Measurements from ENCODE around the gene DUSP15. TPM values are rescaled to one million over a fixed set of nuclear protein-coding genes. Genes with fewer than 3 reads are reported as not detected.

The DUSP15 gene
- total and polyA plus RNA-seq, 7 experiments from 2014 or later = not detected

- no peaks in the 10 kb centered on the region for H3K36me3 ChIP-seq (ENCODE audit: control insufficient read depth in 2 of 3, insufficient read depth in 3 of 3, low read length in 3 of 3)
- peak; percentile 93 for ATAC-seq
- Mint-ChIP-seq H3K9me3 (peaks cover 0 to 9% (median 4%) of the 10 kb centered on the region in 11 donors), H3K27me3 (peaks cover 8 to 17% (median 13%) of the 10 kb centered on the region in 5 donors), H3K4me3 (no peak overlapping the region), H3K27ac (no peak overlapping the region), H3K4me1 (peaks cover 0 to 3% (median 0%) of the 10 kb centered on the region in 7 donors), H3K36me3 (peaks cover 0 to 4% (median 0%) of the 10 kb centered on the region in 5 donors)
- intact Hi-C loops (cut with micrococcal nuclease) = no loop called here
- H3K9me3 ChIP-seq (ENCODE audit: control insufficient read depth in 2 of 3, low read length in 3 of 3) = no peaks in the 10 kb centered on the region
- H3K4me3 ChIP-seq (ENCODE audit: low read length) = no peak overlapping the region
- peak in 3 of 9 donors; percentile 5 to 27 (median 11) for DNase-seq
- no peaks in the 10 kb centered on the region for H3K27me3 ChIP-seq (ENCODE audit: control insufficient read depth in 2 of 2, insufficient read depth in 2 of 2, low read length in 2 of 2)
- CTCF ChIA-PET = interaction anchor here (0.6 kb wide), 1 partner anchor 438 kb away, joined by 4 read pairs; no protein-coding TSS in a partner anchor
- no peaks in the 10 kb centered on the region for H3K4me1 ChIP-seq (ENCODE audit: control insufficient read depth in 2 of 2, insufficient read depth in 2 of 2, low read length in 2 of 2)
- no peak overlapping the region for H3K27ac ChIP-seq (ENCODE audit: low read depth, low read length)
- POLR2A ChIA-PET = no interaction called here
These were observed 24.8 kb upstream of the DUSP15 start for GRCh38 chr20:31894980-31895675.

DNA sequence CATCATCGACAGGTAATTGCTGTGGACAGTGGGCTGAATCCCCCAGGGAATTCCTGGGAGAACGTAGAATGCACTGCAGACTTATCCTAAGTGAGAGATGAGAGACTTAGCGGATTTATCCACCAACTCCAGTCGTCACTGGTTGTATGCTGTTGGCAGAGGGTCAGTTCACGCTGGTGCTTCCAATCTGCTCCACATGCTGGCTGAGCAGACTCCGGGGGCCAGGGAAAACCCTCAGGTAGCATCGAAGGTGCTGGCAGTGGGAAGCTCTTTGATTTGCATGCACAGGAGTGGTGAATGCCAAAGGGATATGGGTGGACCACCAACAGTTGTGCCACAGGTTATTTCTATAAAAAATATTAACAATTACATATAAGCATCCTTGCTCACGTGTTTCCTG is 20.3 kb upstream of the DUSP15 start:
- H3K4me1 ChIP-seq (ENCODE audit: control insufficient read depth in 2 of 2, insufficient read depth in 2 of 2, low read length in 2 of 2) = no peaks in the 10 kb centered on the region
- no peaks in the 10 kb centered on the region for H3K36me3 ChIP-seq (ENCODE audit: control insufficient read depth in 2 of 3, insufficient read depth in 3 of 3, low read length in 3 of 3)
- H3K27ac ChIP-seq (ENCODE audit: low read depth, low read length) = no peak overlapping the region
- Mint-ChIP-seq H3K4me3 (no peak overlapping the region), H3K4me1 (peaks cover 0 to 3% (median 0%) of the 10 kb centered on the region in 7 donors), H3K27ac (no peak overlapping the region), H3K36me3 (peaks cover 0 to 4% (median 0%) of the 10 kb centered on the region in 5 donors), H3K27me3 (peaks cover 0 to 14% (median 9%) of the 10 kb centered on the region in 5 donors), H3K9me3 (peaks cover 0 to 9% (median 4%) of the 10 kb centered on the region in 11 donors)
- POLR2A ChIA-PET = interaction anchor here (0.9 kb wide), 1 partner anchor 13 kb away, joined by 3 read pairs; no protein-coding TSS in a partner anchor
- intact Hi-C loops (cut with micrococcal nuclease) = no loop called here
- no peak overlapping the region for H3K4me3 ChIP-seq (ENCODE audit: low read length)
- no peak for ATAC-seq
- no peak for DNase-seq
- H3K27me3 ChIP-seq (ENCODE audit: control insufficient read depth in 2 of 2, insufficient read depth in 2 of 2, low read length in 2 of 2) = no peaks in the 10 kb centered on the region
- CTCF ChIA-PET = interaction anchor here (0.9 kb wide), 1 partner anchor 44 kb away, joined by 5 read pairs; no protein-coding TSS in a partner anchor
- no peaks in the 10 kb centered on the region for H3K9me3 ChIP-seq (ENCODE audit: control insufficient read depth in 2 of 3, low read length in 3 of 3)

DNA sequence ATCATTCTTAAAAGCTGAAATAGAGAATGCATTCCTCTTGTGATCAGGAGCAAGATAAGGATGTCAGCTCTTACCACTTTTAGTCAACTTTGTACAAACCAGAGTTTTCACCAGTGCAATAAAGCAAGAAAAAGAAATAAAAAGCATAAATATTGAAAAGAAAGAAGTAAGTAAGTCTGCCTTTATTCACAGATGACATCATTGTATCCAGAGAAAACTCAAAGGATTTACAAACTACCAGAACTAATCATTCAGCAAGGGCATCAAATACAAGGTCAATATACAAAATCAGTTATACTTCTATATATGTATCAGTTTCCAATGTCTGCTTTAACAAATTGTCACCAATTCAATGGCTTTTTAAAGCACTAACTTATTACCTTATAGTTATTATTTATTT is 13.5 kb upstream of the DUSP15 start:
- ATAC-seq = no peak
- Histone ChIP-seq H3K9me3 (ENCODE audit: control insufficient read depth in 2 of 3, low read length in 3 of 3) (no peaks in the 10 kb centered on the region), H3K27ac (ENCODE audit: low read depth, low read length) (no peak overlapping the region), H3K27me3 (ENCODE audit: control insufficient read depth in 2 of 2, insufficient read depth in 2 of 2, low read length in 2 of 2) (no peaks in the 10 kb centered on the region), H3K4me3 (ENCODE audit: low read length) (no peak overlapping the region), H3K36me3 (ENCODE audit: control insufficient read depth in 2 of 3, insufficient read depth in 3 of 3, low read length in 3 of 3) (no peaks in the 10 kb centered on the region), H3K4me1 (ENCODE audit: control insufficient read depth in 2 of 2, insufficient read depth in 2 of 2, low read length in 2 of 2) (no peaks in the 10 kb centered on the region)
- Mint-ChIP-seq H3K36me3 (no peaks in the 10 kb centered on the region), H3K27me3 (peaks cover 0 to 22% (median 6%) of the 10 kb centered on the region in 5 donors), H3K27ac (no peak overlapping the region), H3K4me3 (no peak overlapping the region), H3K4me1 (peaks cover 6 to 17% (median 12%) of the 10 kb centered on the region in 7 donors), H3K9me3 (peaks cover 0 to 1% (median 0%) of the 10 kb centered on the region in 11 donors)
- DNase-seq = no peak
- CTCF ChIA-PET = no interaction called here
- intact Hi-C loops (cut with micrococcal nuclease) = no loop called here
- POLR2A ChIA-PET = interaction anchor here (0.7 kb wide), 1 partner anchor 70 kb away, joined by 3 read pairs; no protein-coding TSS in a partner anchor

DNA sequence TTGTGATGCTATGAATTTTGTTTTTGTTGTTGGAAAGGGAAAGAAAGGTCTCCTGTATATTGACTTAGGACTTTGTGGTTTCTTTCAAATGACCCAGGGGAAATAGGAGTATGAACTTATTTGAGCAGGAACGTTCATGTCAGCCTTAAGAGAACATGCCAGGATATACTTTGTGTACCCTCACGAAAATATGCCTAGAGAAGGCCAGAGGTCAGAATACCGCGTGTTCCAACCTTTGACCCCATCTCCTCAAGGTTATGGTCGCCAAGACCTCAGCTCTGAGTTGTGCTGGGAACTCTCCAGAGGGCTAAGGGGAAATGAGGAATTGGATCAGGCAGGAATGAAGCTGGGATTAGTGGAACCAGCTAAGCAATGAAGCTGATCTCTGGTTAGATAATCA is 11.6 kb upstream of the DUSP15 start:
- no peaks in the 10 kb centered on the region for H3K9me3 Mint-ChIP-seq
- no peak overlapping the region for H3K27ac Mint-ChIP-seq
- no peaks in the 10 kb centered on the region for H3K36me3 Mint-ChIP-seq
- ATAC-seq (no peak), DNase-seq (no peak)
- Histone ChIP-seq H3K27ac (ENCODE audit: low read depth, low read length) (no peak overlapping the region), H3K36me3 (ENCODE audit: control insufficient read depth in 2 of 3, insufficient read depth in 3 of 3, low read length in 3 of 3) (no peaks in the 10 kb centered on the region), H3K4me1 (ENCODE audit: control insufficient read depth in 2 of 2, insufficient read depth in 2 of 2, low read length in 2 of 2) (no peaks in the 10 kb centered on the region), H3K9me3 (ENCODE audit: control insufficient read depth in 2 of 3, low read length in 3 of 3) (no peaks in the 10 kb centered on the region), H3K4me3 (ENCODE audit: low read length) (no peak overlapping the region), H3K27me3 (ENCODE audit: control insufficient read depth in 2 of 2, insufficient read depth in 2 of 2, low read length in 2 of 2) (no peaks in the 10 kb centered on the region)
- POLR2A ChIA-PET = no interaction called here
- intact Hi-C loops (cut with micrococcal nuclease) = loop anchor here in 1 of 2 donors (2.0 kb wide), 1 partner anchor 21 kb away; no protein-coding TSS in a partner anchor
- peaks cover 6 to 17% (median 12%) of the 10 kb centered on the region in 7 donors for H3K4me1 Mint-ChIP-seq
- H3K27me3 Mint-ChIP-seq = peaks cover 0 to 36% (median 6%) of the 10 kb centered on the region in 5 donors
- CTCF ChIA-PET = interaction anchor here (1.2 kb wide), 1 partner anchor 71 kb away, joined by 9 read pairs; no protein-coding TSS in a partner anchor
- H3K4me3 Mint-ChIP-seq = no peak overlapping the region

DNA sequence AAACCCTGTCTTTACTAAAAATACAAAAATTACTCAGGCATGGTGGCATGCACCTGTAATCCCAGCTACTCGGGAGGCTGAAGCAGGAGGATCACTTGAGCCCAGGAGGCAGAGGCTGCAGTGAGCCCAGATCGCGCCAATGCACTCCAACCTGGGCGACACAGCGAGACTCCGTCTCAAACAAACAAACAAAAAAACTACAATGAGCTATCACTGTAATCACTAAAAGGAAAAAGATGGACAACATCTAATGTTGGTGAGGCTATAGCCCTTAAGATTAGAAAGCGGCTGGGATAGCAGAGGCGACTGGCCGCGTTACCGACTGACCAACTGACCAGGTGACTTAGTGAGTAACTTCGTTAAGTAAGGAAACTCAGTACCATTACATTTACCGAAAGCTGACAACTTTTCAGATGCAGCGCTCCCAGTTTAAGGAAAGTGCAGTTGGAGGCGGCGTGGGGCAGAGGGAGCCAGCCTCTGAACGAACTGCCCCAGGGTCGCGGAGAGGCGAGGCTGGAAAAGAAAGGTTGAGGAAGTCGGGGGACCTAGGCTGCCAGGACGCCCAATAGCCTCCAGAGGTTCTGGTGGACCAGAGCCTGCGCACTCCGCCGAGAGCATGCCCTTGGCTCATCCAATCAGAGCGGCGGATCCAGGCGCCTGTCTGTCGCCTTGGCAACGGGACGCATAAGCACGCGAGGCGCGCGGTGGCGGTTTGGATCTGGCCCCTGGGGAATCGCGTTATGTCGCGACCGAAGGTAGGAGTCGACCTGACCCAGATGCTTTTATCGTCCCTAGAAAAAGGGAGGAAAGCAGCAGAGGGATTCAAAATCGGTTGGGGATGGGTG is 9.0 kb upstream of the DUSP15 start:
- ChIA-PET CTCF (interaction anchor here (0.6 to 1.6 kb wide), 2 partner anchors 17 to 25 kb away, joined by 6 read pairs; no protein-coding TSS in a partner anchor), POLR2A (interaction anchor here (0.7 to 1.5 kb wide), 2 partner anchors 10 to 1842 kb away, joined by 3 to 5 read pairs; no protein-coding TSS in a partner anchor)
- H3K36me3 Mint-ChIP-seq = no peaks in the 10 kb centered on the region
- H3K9me3 Mint-ChIP-seq = no peaks in the 10 kb centered on the region
- ATAC-seq (peak; percentile 93), DNase-seq (peak; percentile 55 to 77 (median 71))
- H3K27me3 Mint-ChIP-seq = peaks cover 0 to 53% (median under 1%) of the 10 kb centered on the region in 5 donors
- Histone ChIP-seq H3K4me1 (ENCODE audit: control insufficient read depth in 2 of 2, insufficient read depth in 2 of 2, low read length in 2 of 2) (no peaks in the 10 kb centered on the region), H3K27ac (ENCODE audit: low read depth, low read length) (peak overlapping the region; percentile 27), H3K27me3 (ENCODE audit: control insufficient read depth in 2 of 2, insufficient read depth in 2 of 2, low read length in 2 of 2) (no peaks in the 10 kb centered on the region), H3K36me3 (ENCODE audit: control insufficient read depth in 2 of 3, insufficient read depth in 3 of 3, low read length in 3 of 3) (no peaks in the 10 kb centered on the region), H3K4me3 (ENCODE audit: low read length) (peak overlapping the region; percentile 68), H3K9me3 (ENCODE audit: control insufficient read depth in 2 of 3, low read length in 3 of 3) (no peaks in the 10 kb centered on the region)
- peaks cover 6 to 17% (median 12%) of the 10 kb centered on the region in 7 donors for H3K4me1 Mint-ChIP-seq
- intact Hi-C loops (cut with micrococcal nuclease) = loop anchor here in 1 of 2 donors (1.0 kb wide), 1 partner anchor 73 kb away; the partner anchor contains the start of gene PDRG1
- peak overlapping the region; percentile 32 to 92 (median 79) for H3K27ac Mint-ChIP-seq
- peak overlapping the region; percentile 89 to 97 (median 94) for H3K4me3 Mint-ChIP-seq

DNA sequence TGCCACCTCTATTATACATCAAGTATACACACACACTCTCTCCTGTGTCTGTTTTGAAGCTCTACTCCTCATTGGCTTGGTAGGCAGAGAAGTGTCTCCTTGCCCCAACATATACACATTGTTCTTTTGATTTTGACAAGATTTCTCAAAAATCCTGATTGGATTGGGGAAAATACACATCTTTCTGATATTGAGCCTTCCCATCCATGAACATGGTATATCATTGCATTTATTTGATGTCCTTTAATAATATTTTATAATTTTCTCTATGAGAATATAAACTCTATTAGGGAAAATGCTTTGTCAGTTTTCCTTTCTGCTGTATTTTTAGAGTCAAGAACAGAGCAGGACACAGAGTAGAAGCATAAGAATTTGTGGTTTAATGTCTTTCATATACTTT is 7.4 kb upstream of the DUSP15 start:
- no peak for DNase-seq
- Histone ChIP-seq H3K27ac (ENCODE audit: low read depth, low read length) (no peak overlapping the region), H3K4me1 (ENCODE audit: control insufficient read depth in 2 of 2, insufficient read depth in 2 of 2, low read length in 2 of 2) (no peaks in the 10 kb centered on the region), H3K9me3 (ENCODE audit: control insufficient read depth in 2 of 3, low read length in 3 of 3) (no peaks in the 10 kb centered on the region), H3K36me3 (ENCODE audit: control insufficient read depth in 2 of 3, insufficient read depth in 3 of 3, low read length in 3 of 3) (no peaks in the 10 kb centered on the region), H3K4me3 (ENCODE audit: low read length) (no peak overlapping the region), H3K27me3 (ENCODE audit: control insufficient read depth in 2 of 2, insufficient read depth in 2 of 2, low read length in 2 of 2) (no peaks in the 10 kb centered on the region)
- no peak for ATAC-seq
- ChIA-PET POLR2A (interaction anchor here (1.0 to 1.5 kb wide), 2 partner anchors 8 to 14 kb away, joined by 3 read pairs; no protein-coding TSS in a partner anchor), CTCF (no interaction called here)
- Mint-ChIP-seq H3K4me3 (no peak overlapping the region), H3K27ac (no peak overlapping the region), H3K27me3 (peaks cover 2 to 66% (median 5%) of the 10 kb centered on the region in 5 donors), H3K4me1 (peaks cover 6 to 17% (median 12%) of the 10 kb centered on the region in 7 donors), H3K36me3 (no peaks in the 10 kb centered on the region), H3K9me3 (no peaks in the 10 kb centered on the region)
- intact Hi-C loops (cut with micrococcal nuclease) = no loop called here
